ELF-1 (cell line): ENCODE results near the gene NPPB.
"Not testable (repeated sequence)": the region's sequence is repeated elsewhere in the genome, so short reads cannot be mapped to it uniquely, and the experiment has no call there.

ENCODE experiments used
- DNase-seq: peaks from one replicate; pipeline ENCODE4 v3.0.0-alpha.2; 2016; ENCODE audit warnings: low read depth, low spot score

NPPB gene

GRCh38 chr1:11858613-11858967 lies at the start of gene NPPB:
Gene NPPB, minus strand, starts transcription at chr1:11858945. Its CDS starts 112 bp downstream, at chr1:11858833.
- no peak for DNase-seq

- DNase-seq = peak; percentile 97
These were observed 49.4 kb upstream of the NPPB start for GRCh38 chr1:11908095-11908675.

- DNase-seq = peak; percentile 98
These were observed 48.7 kb upstream of the NPPB start for GRCh38 chr1:11907275-11908094.

- no peak for DNase-seq
These were observed 48.1 kb upstream of the NPPB start for GRCh38 chr1:11906870-11907269.

GRCh38 chr1:11904978-11905377 lies 46.2 kb upstream of the NPPB start:
- DNase-seq = no peak

GRCh38 chr1:11904156-11904555 lies 45.4 kb upstream of the NPPB start:
- not testable (repeated sequence) for DNase-seq

- no peak for DNase-seq
These were observed 44.5 kb upstream of the NPPB start for GRCh38 chr1:11903210-11903609.

- peak; percentile 60 for DNase-seq
These were observed 42.7 kb upstream of the NPPB start for GRCh38 chr1:11901446-11901845.

- peak; percentile 54 for DNase-seq
These were observed 40.2 kb upstream of the NPPB start for GRCh38 chr1:11898831-11899467.

GRCh38 chr1:11898086-11898785 lies 39.5 kb upstream of the NPPB start:
- DNase-seq = no peak

- not testable (repeated sequence) for DNase-seq
These were observed 35.8 kb upstream of the NPPB start for GRCh38 chr1:11894501-11894900.

GRCh38 chr1:11893907-11894251 lies 35.1 kb upstream of the NPPB start:
- DNase-seq = peak; percentile 71

- no peak for DNase-seq
These were observed 32.9 kb upstream of the NPPB start for GRCh38 chr1:11891433-11892186.

- no peak for DNase-seq
These were observed 30.1 kb upstream of the NPPB start for GRCh38 chr1:11888877-11889208.

- DNase-seq = no peak
These were observed 29.6 kb upstream of the NPPB start for GRCh38 chr1:11888206-11888876.

- DNase-seq = no peak
These were observed 28.9 kb upstream of the NPPB start for GRCh38 chr1:11887666-11888007.

- DNase-seq = no peak
These were observed 28.4 kb upstream of the NPPB start for GRCh38 chr1:11886986-11887665.

GRCh38 chr1:11885916-11886315 lies 27.2 kb upstream of the NPPB start:
- no peak for DNase-seq

- peak; percentile 78 for DNase-seq
These were observed 24.2 kb upstream of the NPPB start for GRCh38 chr1:11882814-11883538.
